H1 (cell line): Measurements from ENCODE around the gene DLL3. TPM values are rescaled to one million over a fixed set of nuclear protein-coding genes. Genes with fewer than 3 reads are reported as not detected.

Experiments
- CTCF ChIA-PET: fragments of 300-600 bp; sonication (Branson Sonifier 250); formaldehyde crosslinking; loops from one replicate; lab custom pipeline; 2021; ENCODE audit not compliant: partially characterized antibody; lab: Charles Lee
- POLR2A ChIA-PET: fragments of 300-600 bp; sonication (Branson Sonifier 250); formaldehyde crosslinking; loops from one replicate; lab custom pipeline; 2021; ENCODE audit warnings: inconsistent platforms; ENCODE audit not compliant: partially characterized antibody; lab: Charles Lee
- DNase-seq, 2 experiments: peaks; one replicate each; pipeline versions ENCODE4 v3.0.0 to v3.0.0-alpha.2; 2010 to 2022; ENCODE audit warnings: low spot score in 2 of 2, low read depth in 1 of 2, mixed read lengths in 1 of 2
- FAIRE-seq: peaks from 2 replicates; lab custom pipeline; 2011; peaks lifted over from hg19 to GRCh38; lab: Jason Lieb, UNC
- H2AFZ ChIP-seq: 2 replicates; pipeline ENCODE4 v1.8.1; 2012; ENCODE audit warnings: low read length, inconsistent platforms
- H2AK5ac ChIP-seq: 2 replicates; pipeline ENCODE4 v1.6.1; 2013; ENCODE audit warnings: low read depth, low read length
- H2BK120ac ChIP-seq: replicated peaks from 2 replicates; pipeline ENCODE3; 2013; ENCODE audit warnings: low read depth, low read length, inconsistent platforms
- H2BK12ac ChIP-seq: 2 replicates; pipeline ENCODE4 v1.6.1; 2013; ENCODE audit warnings: low read depth, low read length
- H2BK15ac ChIP-seq: 2 replicates; pipeline ENCODE4 v1.6.1; 2013; ENCODE audit warnings: low read length
- H2BK20ac ChIP-seq: 2 replicates; pipeline ENCODE4 v1.6.1; 2013; ENCODE audit warnings: low read length
- H2BK5ac ChIP-seq: 2 replicates; pipeline ENCODE4 v1.6.1; 2013; ENCODE audit warnings: low read depth, low read length
- H3K14ac ChIP-seq: 2 replicates; pipeline ENCODE4 v1.6.1; 2013; ENCODE audit warnings: inconsistent platforms; ENCODE audit not compliant: insufficient read length
- H3K18ac ChIP-seq: 2 replicates; pipeline ENCODE4 v1.6.1; 2013; ENCODE audit warnings: low read length; ENCODE audit errors: extremely low read depth
- H3K23ac ChIP-seq: 2 replicates; pipeline ENCODE4 v1.6.1; 2013; ENCODE audit warnings: inconsistent platforms; ENCODE audit not compliant: insufficient read length
- H3K23me2 ChIP-seq: 2 replicates; pipeline ENCODE4 v1.6.1; 2013; ENCODE audit warnings: low read depth, low read length
- H3K27ac ChIP-seq: 2 replicates; pipeline ENCODE4 v1.6.1; 2011; ENCODE audit warnings: low read depth, low read length, inconsistent platforms
- H3K27me3 ChIP-seq, 4 experiments: replicated peaks in 1 of 4; 1 replicate in 1 of 4; 2 replicates in 3 of 4; pipeline versions ENCODE4 v1.6.1 to v1.8.1; 2011 to 2013; ENCODE audit warnings: low read length in 3 of 4, mild to moderate bottlenecking in 3 of 4, inconsistent platforms in 2 of 4, mixed read lengths in 2 of 4, moderate library complexity in 1 of 4; ENCODE audit not compliant: control insufficient read depth in 3 of 4, insufficient read depth in 3 of 4; ENCODE audit errors: extremely low read depth in 1 of 4
- H3K36me3 ChIP-seq, 4 experiments: 2 replicates each; pipeline versions ENCODE4 v1.6.1 to v1.8.1; 2011 to 2013; ENCODE audit warnings: mild to moderate bottlenecking in 4 of 4, low read length in 3 of 4, moderate library complexity in 2 of 4, control low read depth in 1 of 4, inconsistent platforms in 1 of 4; ENCODE audit not compliant: insufficient read depth in 4 of 4, control insufficient read depth in 2 of 4
- H3K4ac ChIP-seq: replicated peaks from 2 replicates; pipeline ENCODE3; 2013; ENCODE audit warnings: low read length, low read depth, mixed read lengths, inconsistent platforms; ENCODE audit not compliant: insufficient read length
- H3K4me1 ChIP-seq, 4 experiments: replicated peaks in 1 of 4; 1 replicate in 1 of 4; 2 replicates in 3 of 4; pipeline versions ENCODE4 v1.6.1 to v1.8.1; 2011 to 2013; ENCODE audit warnings: low read length in 3 of 4, inconsistent platforms in 2 of 4, mixed read lengths in 1 of 4; ENCODE audit not compliant: insufficient read depth in 4 of 4, control insufficient read depth in 3 of 4
- H3K4me2 ChIP-seq, 2 experiments: 2 replicates each; pipeline versions ENCODE4 v1.6.1 to v1.8.1; 2011 to 2013; ENCODE audit warnings: low read depth in 2 of 2, low read length in 2 of 2, control low read depth in 1 of 2, inconsistent platforms in 1 of 2, mild to moderate bottlenecking in 1 of 2; ENCODE audit not compliant: insufficient read depth in 1 of 2
- H3K4me3 ChIP-seq, 4 experiments: fragments of 200-600, 300-600 bp in 1 of 4; sonication (generic), shearing (Covaris generic), sonication (Bioruptor Twin) in 1 of 4; 2 replicates each; pipeline versions ENCODE4 v1.5.1 to v1.8.1; 2011 to 2016; ENCODE audit warnings: low read length in 4 of 4, low read depth in 3 of 4, control low read depth in 2 of 4, inconsistent platforms in 2 of 4, mild to moderate bottlenecking in 2 of 4, mixed read lengths in 1 of 4, moderate library complexity in 1 of 4; ENCODE audit not compliant: insufficient read depth in 2 of 4; ENCODE audit errors: extremely low read depth in 1 of 4
- H3K56ac ChIP-seq: replicated peaks from 2 replicates; pipeline ENCODE3; 2013; ENCODE audit warnings: low read depth, mild to moderate bottlenecking, mixed read lengths, low read length, inconsistent platforms; ENCODE audit not compliant: insufficient read length
- H3K79me1 ChIP-seq: 2 replicates; pipeline ENCODE4 v1.6.1; 2013; ENCODE audit warnings: low read depth, low read length, control low read depth
- H3K79me2 ChIP-seq, 2 experiments: 2 replicates each; pipeline versions ENCODE4 v1.6.1 to v1.8.1; 2012 to 2013; ENCODE audit warnings: low read length in 2 of 2, mild to moderate bottlenecking in 2 of 2, inconsistent platforms in 1 of 2; ENCODE audit not compliant: insufficient read depth in 2 of 2, control insufficient read depth in 1 of 2
- H3K9ac ChIP-seq, 4 experiments: replicated peaks in 1 of 4; 1 replicate in 1 of 4; 2 replicates in 3 of 4; pipeline versions ENCODE4 v1.6.1 to v1.8.1; 2011 to 2013; ENCODE audit warnings: low read depth in 3 of 4, low read length in 3 of 4, control low read depth in 2 of 4, mild to moderate bottlenecking in 2 of 4, moderate library complexity in 2 of 4, inconsistent platforms in 1 of 4; ENCODE audit errors: extremely low read depth in 1 of 4
- H3K9me3 ChIP-seq, 2 experiments: 2 replicates each; pipeline versions ENCODE4 v1.6.1 to v1.8.1; 2012 to 2013; ENCODE audit warnings: mild to moderate bottlenecking in 2 of 2, moderate library complexity in 2 of 2, control low read depth in 1 of 2, inconsistent platforms in 1 of 2, low read depth in 1 of 2, low read length in 1 of 2, mixed read lengths in 1 of 2; ENCODE audit not compliant: insufficient read depth in 2 of 2
- H4K20me1 ChIP-seq, 2 experiments: replicated peaks in 1 of 2; 2 replicates each; pipeline versions ENCODE3 to v1.8.1; 2011 to 2013; ENCODE audit warnings: inconsistent platforms in 2 of 2, low read length in 2 of 2, mild to moderate bottlenecking in 1 of 2; ENCODE audit not compliant: insufficient read depth in 2 of 2, control insufficient read depth in 1 of 2
- H4K5ac ChIP-seq: 2 replicates; pipeline ENCODE4 v1.6.1; 2013; ENCODE audit warnings: low read length, low read depth, mixed read lengths, inconsistent platforms; ENCODE audit not compliant: insufficient read length
- H4K8ac ChIP-seq: 2 replicates; pipeline ENCODE4 v1.8.0; 2013; ENCODE audit warnings: mild to moderate bottlenecking, moderate library complexity, low read length, inconsistent platforms; ENCODE audit not compliant: insufficient read depth; ENCODE audit errors: extremely low read depth
- H4K91ac ChIP-seq: replicated peaks from 2 replicates; pipeline ENCODE3; 2013; ENCODE audit warnings: low read length, mixed read lengths, inconsistent platforms; ENCODE audit not compliant: insufficient read length
- BRCA1 ChIP-seq: IDR thresholded peaks from 2 replicates; pipeline ENCODE4 v1.6.1; 2012; ENCODE audit warnings: low read depth, low read length, improper control_type of control experiment
- CREB1 ChIP-seq: IDR thresholded peaks from 2 replicates; pipeline ENCODE4 v1.6.1; 2012; ENCODE audit warnings: inconsistent platforms
- CTBP2 ChIP-seq: IDR thresholded peaks from 2 replicates; pipeline ENCODE4 v1.7.0; 2011; ENCODE audit warnings: borderline replicate concordance, mild to moderate bottlenecking, moderate library complexity, mixed read lengths, low read length; ENCODE audit not compliant: insufficient read depth, insufficient read length
- MAFK ChIP-seq: IDR thresholded peaks from 2 replicates; pipeline ENCODE4 v1.6.1; 2012; ENCODE audit warnings: low read depth, mild to moderate bottlenecking, improper control_type of control experiment, low read length
- SIRT6 ChIP-seq: IDR thresholded peaks from one replicate; pipeline ENCODE4 v1.7.1; 2012; ENCODE audit warnings: low read length, inconsistent platforms
- WGBS, 2 experiments: shearing (Covaris generic) in 1 of 2; methylation state at CpG; one replicate each; pipeline versions ENCODE4 v1.1.6 to v1.1.7; 2013 to 2015; ENCODE audit warnings: low lambda C conversion rate in 2 of 2, mixed read lengths in 2 of 2, inconsistent platforms in 1 of 2, low coverage in 1 of 2, missing lambda C conversion rate in 1 of 2; ENCODE audit not compliant: insufficient replicate concordance in 2 of 2, insufficient coverage in 1 of 2, insufficient read length in 1 of 2; ENCODE audit errors: extremely low coverage in 1 of 2, missing lambda C conversion rate in 1 of 2; 5-methylcytosine and 5-hydroxymethylcytosine counted together
- polyA plus RNA-seq, 7 experiments: library from polyadenylated mRNA; depleted of rRNA in 3 of 7; stranded (reverse) in 5 of 7; unstranded in 2 of 7; fragments of >200 nt in 5 of 7; fragments of 200-250 nt in 2 of 7; gene quantifications; 1 replicate in 5 of 7; 2 replicates in 1 of 7; 4 replicates in 1 of 7; pipeline versions ENCODE4 v1.2.1 to v1.2.3, GENCODE V29; 2011 to 2013; ENCODE audit warnings: missing spikeins in 2 of 7, mixed read lengths in 2 of 7
- total RNA-seq: library from RNA; stranded (reverse); fragmentation: NEBNext Ultra II Directional; extraction: Animal tissue kit (Norgen Biotek cat#: 25700); gene quantifications from 2 replicates; pipeline ENCODE4 v1.2.1, GENCODE V29; 2021
- TF ChIP-seq, protein P1 (sequence below): IDR thresholded peaks from 2 replicates; pipeline ENCODE4 v1.6.1; 2011; ENCODE audit warnings: low read length, improper control_type of control experiment

DLL3 gene
- total and polyA plus RNA-seq, 2 of the 8 experiments (the other 6 are each of a cell fraction or from before 2014, with no cell fraction given), result 12.2 to 13.8 TPM

- ChIA-PET CTCF (interaction anchor here (1.3 to 10.7 kb wide), 2 partner anchors 9 to 18 kb away, joined by 3 to 101 read pairs; partner anchors contain the start of gene EID2B), POLR2A (interaction anchor here (0.6 to 2.2 kb wide), 4 partner anchors 9 to 545 kb away, joined by 3 to 6 read pairs (median 4); partner anchors contain the start of gene SUPT5H)
- Histone ChIP-seq H3K36me3 (peaks cover 2 to 13% (median 3%) of the 10 kb centered on the region in 4 experiments; a peak in 3 of 8 replicates), H3K4me3 (no peak overlapping the region), H2BK120ac (no peak overlapping the region), H3K23me2 (peaks cover 5% of the 10 kb centered on the region; the same call in 1 of the 2 replicates), H3K9ac (no peak overlapping the region), H2BK12ac (no peak overlapping the region), H3K9me3 (no peaks in the 10 kb centered on the region), H3K27me3 (no peaks in the 10 kb centered on the region), H2AK5ac (no peak overlapping the region), H3K79me1 (peaks cover 10% of the 10 kb centered on the region), H4K20me1 (peaks cover 2 to 6% of the 10 kb centered on the region in 2 experiments), H4K5ac (no peak overlapping the region), H3K56ac (no peak overlapping the region), H3K4me2 (no peak overlapping the region), H3K4ac (no peak overlapping the region), H3K27ac (no peak overlapping the region), H2BK15ac (no peak overlapping the region), H2AFZ (no peak overlapping the region), H3K18ac (no peak overlapping the region), H3K23ac (no peak overlapping the region), H3K4me1 (peaks cover 0 to 8% (median 4%) of the 10 kb centered on the region in 4 experiments; a peak in 5 of 7 replicates), H4K91ac (no peak overlapping the region), H2BK20ac (no peak overlapping the region), H3K79me2 (peaks cover 0 to 7% of the 10 kb centered on the region in 2 experiments; a peak in 3 of 4 replicates), H3K14ac (no peak overlapping the region), H4K8ac (no peak overlapping the region), H2BK5ac (no peak overlapping the region)
- DNase-seq (no peak), FAIRE-seq (no peak)
- TF ChIP-seq CTBP2, result no peak
- TF ChIP-seq BRCA1, result no peak
- TF ChIP-seq, protein P1, sequence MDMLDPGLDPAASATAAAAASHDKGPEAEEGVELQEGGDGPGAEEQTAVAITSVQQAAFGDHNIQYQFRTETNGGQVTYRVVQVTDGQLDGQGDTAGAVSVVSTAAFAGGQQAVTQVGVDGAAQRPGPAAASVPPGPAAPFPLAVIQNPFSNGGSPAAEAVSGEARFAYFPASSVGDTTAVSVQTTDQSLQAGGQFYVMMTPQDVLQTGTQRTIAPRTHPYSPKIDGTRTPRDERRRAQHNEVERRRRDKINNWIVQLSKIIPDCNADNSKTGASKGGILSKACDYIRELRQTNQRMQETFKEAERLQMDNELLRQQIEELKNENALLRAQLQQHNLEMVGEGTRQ, result no peak
- TF ChIP-seq CREB1, result no peak
- no peak for TF ChIP-seq SIRT6
- TF ChIP-seq MAFK, result no peak
- 92% methylated on average over 8 of the region's 8 CpGs; no CpG with 5 or more reads in 1 of the 2 experiments for WGBS, 2 experiments
Measured at GRCh38 chr19:39520541-39521484, 22.1 kb downstream of the DLL3 start.
